ENCODE data around the gene KIF20A. TPM values are rescaled to one million over a fixed set of nuclear protein-coding genes. Genes with fewer than 3 reads are reported as not detected.

KIF20A gene
- total RNA-seq, 2 donors from 2014 or later, result 0.77 to 8.0 TPM

- Histone ChIP-seq H3K4me1 (replicated peaks) (peaks cover 7% of the 10 kb centered on the region), H3K9me3 (no peaks in the 10 kb centered on the region), H3K4me3 (no peak overlapping the region), H3K27ac (no peak overlapping the region), H3K27me3 (replicated peaks; ENCODE audit: insufficient read depth) (no peaks in the 10 kb centered on the region), H3K36me3 (no peaks in the 10 kb centered on the region)
- no peak for DNase-seq (ENCODE audit: low spot score)
- 99% methylated on average over 3 of the region's 3 CpGs for WGBS
- TF ChIP-seq CTCF (IDR thresholded peaks at IDR 0.05) (no peak), POLR2A (IDR thresholded peaks at IDR 0.05) (no peak), POLR2AphosphoS5 (IDR thresholded peaks at IDR 0.05) (no peak)
- intact Hi-C loops (cut with DNase I), result loop anchor here (10.0 kb wide), 1 partner anchor 124 kb away; the partner anchor contains the start of genes CDC25C and FAM53C
Measured at GRCh38 chr5:138210985-138211384, 32.1 kb downstream of the KIF20A start.

- DNase-seq (ENCODE audit: low spot score), result no peak
- TF ChIP-seq CTCF (IDR thresholded peaks at IDR 0.05), result no peak
- no peak for TF ChIP-seq POLR2A (IDR thresholded peaks at IDR 0.05)
- no peak for TF ChIP-seq POLR2AphosphoS5 (IDR thresholded peaks at IDR 0.05)
- WGBS, result under 1% methylated on average over 8 of the region's 8 CpGs
Measured at GRCh38 chr5:138212828-138213160, 33.9 kb downstream of the KIF20A start.

GRCh38 chr5:138213161-138214029, 34.5 kb downstream of the KIF20A start, which contains the start of gene CDC23:
Gene CDC23, minus strand, starts transcription at chr5:138213323. Its CDS starts 11 bp downstream, at chr5:138213312.
- WGBS, result under 1% methylated on average over 32 of the region's 32 CpGs
- peak within 1 kb of the TSS; percentile 74 to 75 for H3K27ac ChIP-seq
- DNase-seq (ENCODE audit: low spot score), result peak; percentile 96
- no peaks in the 10 kb centered on the region for H3K27me3 ChIP-seq (replicated peaks; ENCODE audit: insufficient read depth)
- peaks cover 7% of the 10 kb centered on the region for H3K4me1 ChIP-seq (replicated peaks)
- intact Hi-C loops (cut with DNase I), result loop anchor here (10.0 kb wide), 1 partner anchor 121 kb away; the partner anchor contains the start of genes CDC25C and FAM53C
- no peaks in the 10 kb centered on the region for H3K9me3 ChIP-seq
- peak within 1 kb of the TSS; percentile 86 to 95 for H3K4me3 ChIP-seq
- peak in 1 of 4 experiments; percentile 10 for TF ChIP-seq CTCF (IDR thresholded peaks at IDR 0.05)
- peak; percentile 63 for TF ChIP-seq POLR2A (IDR thresholded peaks at IDR 0.05)
- TF ChIP-seq POLR2AphosphoS5 (IDR thresholded peaks at IDR 0.05), result peak; percentile 97
- H3K36me3 ChIP-seq, result no peaks in the 10 kb centered on the region

More at GRCh38 chr5:138212828-138213160, 33.9 kb downstream of the KIF20A start:
- Histone ChIP-seq H3K27ac (peak overlapping the region; percentile 74 to 75), H3K27me3 (replicated peaks; ENCODE audit: insufficient read depth) (no peaks in the 10 kb centered on the region), H3K9me3 (no peaks in the 10 kb centered on the region), H3K4me3 (peak overlapping the region; percentile 86 to 95), H3K4me1 (replicated peaks) (peaks cover 7% of the 10 kb centered on the region), H3K36me3 (no peaks in the 10 kb centered on the region)
- intact Hi-C loops (cut with DNase I), result loop anchor here (10.0 kb wide), 1 partner anchor 122 kb away; the partner anchor contains the start of genes CDC25C and FAM53C

- no peaks in the 10 kb centered on the region for H3K9me3 ChIP-seq
- 81% methylated on average over 2 of the region's 2 CpGs for WGBS
- TF ChIP-seq POLR2AphosphoS5 (IDR thresholded peaks at IDR 0.05) (no peak), POLR2A (IDR thresholded peaks at IDR 0.05) (no peak)
- no peak overlapping the region for H3K4me3 ChIP-seq
- DNase-seq (ENCODE audit: low spot score), result no peak
- H3K4me1 ChIP-seq (replicated peaks), result peaks cover 7% of the 10 kb centered on the region
- intact Hi-C loops (cut with DNase I), result loop anchor here (10.0 kb wide), 1 partner anchor 118 kb away; the partner anchor contains the start of genes CDC25C and FAM53C
- H3K36me3 ChIP-seq, result no peaks in the 10 kb centered on the region
- H3K27ac ChIP-seq, result no peak overlapping the region
- no peaks in the 10 kb centered on the region for H3K27me3 ChIP-seq (replicated peaks; ENCODE audit: insufficient read depth)
Measured at GRCh38 chr5:138216799-138217198, 37.9 kb downstream of the KIF20A start.

- Histone ChIP-seq H3K4me1 (replicated peaks) (no peaks in the 10 kb centered on the region), H3K27me3 (replicated peaks; ENCODE audit: insufficient read depth) (no peaks in the 10 kb centered on the region), H3K27ac (no peak overlapping the region), H3K36me3 (no peaks in the 10 kb centered on the region), H3K4me3 (no peak overlapping the region), H3K9me3 (no peaks in the 10 kb centered on the region)
- intact Hi-C loops (cut with DNase I), result loop anchor here (5.0 to 10.0 kb wide), 3 partner anchors 59 to 281 kb away; no protein-coding TSS in a partner anchor
- DNase-seq (ENCODE audit: low spot score), result no peak
- 100% methylated on average over 1 of the region's 1 CpG for WGBS
- TF ChIP-seq POLR2AphosphoS5 (IDR thresholded peaks at IDR 0.05) (no peak), POLR2A (IDR thresholded peaks at IDR 0.05) (no peak), CTCF (IDR thresholded peaks at IDR 0.05) (no peak)
Measured at GRCh38 chr5:138223532-138223931, 44.6 kb downstream of the KIF20A start.
